HG02571 (cell line): ENCODE data around the gene DGKI.
"Not testable (repeated sequence)": the region's sequence is repeated elsewhere in the genome, so short reads cannot be mapped to it uniquely, and the experiment has no call there.

Source experiments
- ATAC-seq: cut with Tn5 transposase; IDR thresholded peaks from one replicate; pipeline ENCODE4 v1.9.1; 2021; ENCODE audit warnings: mild to moderate bottlenecking, moderate library complexity; ENCODE audit not compliant: unreplicated experiment

The DGKI gene

GRCh38 chr7:137747359-137748031 lies 99.3 kb downstream of the DGKI start:
- no peak for ATAC-seq

- no peak for ATAC-seq
These were observed 103.8 kb downstream of the DGKI start for GRCh38 chr7:137743021-137743420.

GRCh38 chr7:137742051-137742450 lies 104.7 kb downstream of the DGKI start:
- no peak for ATAC-seq

GRCh38 chr7:137741443-137741842 lies 105.3 kb downstream of the DGKI start:
- ATAC-seq, result no peak

- no peak for ATAC-seq
These were observed 112.6 kb downstream of the DGKI start for GRCh38 chr7:137734221-137734620.

- no peak for ATAC-seq
These were observed 114.6 kb downstream of the DGKI start for GRCh38 chr7:137732168-137732567.

- ATAC-seq, result no peak
These were observed 115.3 kb downstream of the DGKI start for GRCh38 chr7:137731436-137731835.

GRCh38 chr7:137728426-137728825 lies 118.3 kb downstream of the DGKI start:
- no peak for ATAC-seq

GRCh38 chr7:137727413-137727812 lies 119.4 kb downstream of the DGKI start:
- ATAC-seq, result no peak

GRCh38 chr7:137718355-137718754 lies 128.4 kb downstream of the DGKI start:
- no peak for ATAC-seq

- ATAC-seq, result no peak
These were observed 128.9 kb downstream of the DGKI start for GRCh38 chr7:137717811-137718271.

- ATAC-seq, result no peak
These were observed 129.7 kb downstream of the DGKI start for GRCh38 chr7:137717045-137717444.

GRCh38 chr7:137716061-137716460 lies 130.7 kb downstream of the DGKI start:
- ATAC-seq, result no peak

- no peak for ATAC-seq
These were observed 131.2 kb downstream of the DGKI start for GRCh38 chr7:137715533-137715932.

- no peak for ATAC-seq
These were observed 131.7 kb downstream of the DGKI start for GRCh38 chr7:137715121-137715520.

GRCh38 chr7:137706330-137706729 lies 140.4 kb downstream of the DGKI start:
- not testable (repeated sequence) for ATAC-seq

GRCh38 chr7:137704723-137705122 lies 142.1 kb downstream of the DGKI start:
- no peak for ATAC-seq

GRCh38 chr7:137703291-137704010 lies 143.3 kb downstream of the DGKI start:
- no peak for ATAC-seq

GRCh38 chr7:137696988-137697387 lies 149.8 kb downstream of the DGKI start:
- no peak for ATAC-seq

GRCh38 chr7:137696376-137696775 lies 150.4 kb downstream of the DGKI start:
- ATAC-seq, result no peak

- ATAC-seq, result no peak
These were observed 150.8 kb downstream of the DGKI start for GRCh38 chr7:137695942-137696341.

- ATAC-seq, result no peak
These were observed 151.3 kb downstream of the DGKI start for GRCh38 chr7:137695494-137695893.
